IPS-18c (cell line): ENCODE data around the gene FGF8.

Experiments
- H3K4me3 ChIP-seq: 2 replicates; pipeline ENCODE4 v1.7.0; 2013; ENCODE audit warnings: low read depth, mild to moderate bottlenecking, low read length, moderate library complexity; ENCODE audit not compliant: insufficient read depth
- H3K9me3 ChIP-seq: one replicate; pipeline ENCODE4 v1.6.1; 2013; ENCODE audit warnings: mild to moderate bottlenecking, low read length, moderate library complexity; ENCODE audit not compliant: control insufficient read depth, insufficient read depth

FGF8 gene

DNA sequence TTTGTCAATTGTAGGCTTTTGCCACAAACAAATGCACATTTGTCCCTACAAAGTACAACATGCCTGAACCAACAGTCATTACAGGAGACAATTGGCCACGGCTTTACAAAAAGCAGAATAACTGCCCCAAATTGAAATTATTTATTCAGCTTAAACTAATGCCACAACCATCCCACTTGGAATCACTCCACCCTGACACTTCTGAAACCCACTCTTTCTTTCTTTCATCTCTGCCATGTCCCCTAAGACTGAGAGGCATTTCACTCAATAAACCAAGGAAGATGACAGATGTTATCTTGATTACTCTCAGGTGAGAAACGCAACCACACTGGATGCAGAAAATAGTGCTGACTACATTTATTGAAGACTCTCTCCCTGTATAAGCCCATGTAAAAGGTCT is 9.9 kb upstream of the FGF8 start:
- no peak overlapping the region for H3K4me3 ChIP-seq
- H3K9me3 ChIP-seq, result no peaks in the 10 kb centered on the region

DNA sequence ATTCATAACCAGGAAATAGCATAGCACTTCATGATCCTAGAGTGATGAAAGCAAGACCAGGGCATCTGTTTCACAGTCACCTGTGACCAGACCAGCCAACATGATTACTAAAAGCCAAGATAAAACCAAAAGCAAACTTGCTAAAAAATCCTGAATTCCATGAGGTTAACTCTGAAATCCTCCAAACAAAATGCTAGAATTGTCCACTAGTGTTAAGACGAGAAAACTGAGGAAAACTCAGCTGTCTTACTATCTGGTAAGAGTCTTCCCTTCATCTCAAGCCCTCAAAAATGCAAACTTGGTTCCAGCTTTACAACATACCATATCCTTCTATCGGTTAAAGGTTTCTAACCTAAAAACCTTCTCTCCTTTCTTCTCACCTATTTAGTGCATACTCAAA is 8.6 kb upstream of the FGF8 start:
- Histone ChIP-seq H3K4me3 (no peak overlapping the region), H3K9me3 (no peaks in the 10 kb centered on the region)

DNA sequence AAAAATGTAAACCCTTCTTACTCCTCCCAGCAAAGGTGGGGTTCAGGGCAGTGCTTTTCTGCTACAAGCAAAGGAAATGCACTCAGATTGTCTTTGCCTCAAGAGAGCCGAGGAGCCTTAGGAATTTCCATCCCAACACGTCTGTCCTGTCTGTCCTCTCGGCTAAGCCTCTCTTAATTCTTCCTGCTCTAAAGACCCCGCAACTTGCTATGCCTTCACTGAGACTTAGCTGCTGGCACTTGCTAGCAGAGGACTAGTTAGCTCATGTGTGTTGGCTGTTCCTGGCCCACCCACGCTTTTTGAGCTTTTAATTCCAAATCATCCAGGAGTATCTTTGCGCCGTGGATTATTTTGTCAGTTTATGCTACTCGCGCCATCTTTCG is 7.8 kb upstream of the FGF8 start:
- Histone ChIP-seq H3K4me3 (peak overlapping the region; percentile 90), H3K9me3 (no peaks in the 10 kb centered on the region)

DNA sequence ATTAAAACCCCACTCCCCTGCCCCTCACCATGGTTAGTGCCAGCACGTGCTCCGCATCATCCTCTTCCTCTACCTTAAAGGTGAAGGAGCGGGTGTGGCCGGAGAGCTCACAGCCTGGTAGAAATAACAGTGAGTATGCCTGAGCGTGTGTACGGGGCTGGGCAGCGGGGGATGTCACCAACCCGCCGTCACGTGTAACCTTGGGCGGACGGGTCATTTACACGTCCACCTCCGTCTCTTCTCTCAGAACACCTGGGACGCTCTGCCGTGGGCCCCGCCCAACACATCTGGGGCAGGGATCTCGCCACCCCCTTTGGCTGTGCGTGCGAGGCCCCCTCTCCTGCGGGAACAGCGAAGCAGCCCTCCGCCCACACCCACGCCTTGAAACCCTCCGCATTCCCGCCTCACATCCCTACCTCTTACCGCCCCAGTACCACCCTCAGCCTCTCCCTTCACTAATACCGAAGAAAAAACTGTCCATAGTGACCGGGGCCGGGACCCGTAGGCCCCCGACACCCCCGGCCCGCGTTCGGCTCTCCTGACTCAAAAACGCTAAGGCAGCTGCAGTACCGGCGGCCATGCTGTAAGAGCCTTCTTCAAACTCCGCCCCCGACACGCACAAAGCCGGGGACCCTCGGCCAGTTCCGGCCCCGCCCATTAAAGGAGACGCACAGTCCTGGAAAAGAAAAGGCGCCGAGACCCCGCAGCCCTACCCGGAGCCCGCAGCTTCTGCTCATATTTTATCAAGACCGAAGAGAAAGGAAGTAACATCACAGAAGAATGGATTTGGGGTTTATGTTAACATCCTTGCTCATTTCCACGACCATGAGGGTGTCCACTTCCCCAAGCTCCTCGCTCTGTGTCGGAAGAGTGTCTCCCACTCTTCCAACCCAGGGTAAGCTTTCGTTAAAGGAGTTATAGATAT is 7.2 kb upstream of the FGF8 start, which contains the start of gene NPM3:
Gene NPM3, minus strand, starts transcription at position 636 of the 925 bp plus-strand sequence. Its CDS starts 56 bp downstream, at position 580.
- peak within 1 kb of the TSS; percentile 90 for H3K4me3 ChIP-seq
- H3K9me3 ChIP-seq, result no peaks in the 10 kb centered on the region

DNA sequence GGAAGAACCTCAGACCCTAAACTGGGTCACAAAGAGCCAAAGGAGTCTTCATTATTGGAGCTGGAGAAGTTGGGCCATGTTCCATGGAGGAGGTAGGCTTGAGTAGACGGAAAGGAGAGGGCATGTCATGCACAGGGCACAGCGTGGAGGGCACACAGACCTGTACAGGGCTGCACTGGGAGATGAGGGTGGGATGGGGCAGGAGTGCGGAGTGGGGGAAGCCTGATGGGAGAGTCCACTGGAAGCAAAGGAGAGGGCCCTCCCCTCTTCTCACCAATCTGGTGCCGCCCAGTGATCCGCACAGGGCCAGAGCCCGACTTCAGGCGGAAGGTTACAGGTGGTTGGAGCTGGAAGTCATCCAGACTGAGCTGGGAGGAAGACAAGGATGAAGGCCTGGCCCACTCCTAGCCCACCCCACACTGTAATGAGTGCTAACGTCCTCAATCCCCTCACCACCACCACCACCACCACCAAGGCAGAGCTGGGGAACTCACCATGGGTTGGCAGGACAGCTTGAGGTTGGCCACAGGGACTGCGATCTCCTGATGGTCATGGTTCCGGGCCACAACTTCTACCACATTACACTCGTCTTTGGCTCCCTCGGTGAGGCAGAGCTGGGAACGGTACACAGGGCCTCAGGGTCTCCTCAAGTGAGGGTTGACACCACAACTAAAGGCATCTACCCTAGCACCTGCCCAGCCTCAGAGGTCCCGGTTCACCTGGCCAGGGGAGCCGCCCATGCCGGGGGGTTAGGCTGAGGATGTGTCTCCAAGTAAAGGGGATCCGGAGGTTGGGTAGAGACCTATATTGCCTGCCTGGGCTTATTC is 6.3 kb upstream of the FGF8 start:
- H3K9me3 ChIP-seq, result no peaks in the 10 kb centered on the region

DNA sequence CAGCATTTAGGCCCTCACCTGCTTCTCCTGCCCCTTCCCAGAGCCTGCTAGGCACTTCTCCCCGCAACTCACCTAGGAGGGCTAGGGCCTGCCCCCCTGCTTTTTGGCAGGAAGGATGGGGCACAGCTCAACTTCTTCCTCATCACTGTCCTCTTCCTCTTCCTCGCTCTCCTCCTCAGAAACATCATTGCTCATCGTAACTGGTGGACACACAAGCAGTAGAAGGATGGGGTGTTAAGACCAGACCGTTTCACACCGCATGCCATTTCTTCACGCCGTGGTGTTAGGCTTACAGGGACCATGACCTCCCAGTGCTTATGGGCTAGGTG is 5.7 kb upstream of the FGF8 start:
- no peak overlapping the region for H3K4me3 ChIP-seq
- no peaks in the 10 kb centered on the region for H3K9me3 ChIP-seq

More for the DNA sequence above, 6.3 kb upstream of the FGF8 start:
- H3K4me3 ChIP-seq, result peak overlapping the region; percentile 90

DNA sequence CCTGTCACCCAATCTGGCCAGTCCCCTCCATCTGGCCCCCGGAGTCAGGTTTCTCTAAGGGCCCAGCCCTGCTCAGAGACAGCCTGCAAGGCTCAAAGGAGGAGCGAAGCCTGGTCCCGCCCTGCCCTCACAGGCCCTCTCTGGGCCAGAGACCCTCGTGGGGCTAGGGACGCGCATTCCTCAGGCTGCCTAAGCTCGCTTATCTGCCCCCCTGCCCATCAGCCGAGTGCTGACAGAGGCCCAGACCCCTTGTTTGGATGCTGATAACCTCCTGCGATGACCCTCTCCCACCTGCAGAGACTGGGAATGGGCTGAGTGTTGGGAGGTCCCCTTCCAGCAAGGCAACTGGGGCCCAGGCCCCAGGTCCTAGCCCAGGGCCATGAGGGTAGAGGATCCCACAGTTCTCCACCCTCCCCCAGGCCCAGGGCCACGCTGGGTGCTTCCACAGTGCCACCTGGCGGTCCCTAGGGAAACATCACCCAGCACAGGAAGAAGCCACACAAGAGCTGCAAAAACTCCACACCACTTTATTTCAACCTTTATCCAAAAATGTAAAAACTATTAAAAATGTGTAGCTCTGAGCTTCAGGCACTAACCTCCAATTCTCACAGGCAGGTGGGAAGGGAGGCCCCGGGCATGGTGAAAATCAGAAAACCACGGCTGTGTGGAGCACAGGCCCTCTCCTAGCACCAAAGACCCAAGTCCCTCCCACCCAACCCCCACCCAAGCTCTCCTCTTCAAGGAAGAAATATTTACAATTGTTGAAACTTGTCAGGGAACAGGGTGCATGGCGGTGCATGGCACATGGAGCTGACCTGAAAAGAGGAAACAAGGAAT is 5.1 kb upstream of the FGF8 start:
- Histone ChIP-seq H3K9me3 (no peaks in the 10 kb centered on the region), H3K4me3 (no peak overlapping the region)

DNA sequence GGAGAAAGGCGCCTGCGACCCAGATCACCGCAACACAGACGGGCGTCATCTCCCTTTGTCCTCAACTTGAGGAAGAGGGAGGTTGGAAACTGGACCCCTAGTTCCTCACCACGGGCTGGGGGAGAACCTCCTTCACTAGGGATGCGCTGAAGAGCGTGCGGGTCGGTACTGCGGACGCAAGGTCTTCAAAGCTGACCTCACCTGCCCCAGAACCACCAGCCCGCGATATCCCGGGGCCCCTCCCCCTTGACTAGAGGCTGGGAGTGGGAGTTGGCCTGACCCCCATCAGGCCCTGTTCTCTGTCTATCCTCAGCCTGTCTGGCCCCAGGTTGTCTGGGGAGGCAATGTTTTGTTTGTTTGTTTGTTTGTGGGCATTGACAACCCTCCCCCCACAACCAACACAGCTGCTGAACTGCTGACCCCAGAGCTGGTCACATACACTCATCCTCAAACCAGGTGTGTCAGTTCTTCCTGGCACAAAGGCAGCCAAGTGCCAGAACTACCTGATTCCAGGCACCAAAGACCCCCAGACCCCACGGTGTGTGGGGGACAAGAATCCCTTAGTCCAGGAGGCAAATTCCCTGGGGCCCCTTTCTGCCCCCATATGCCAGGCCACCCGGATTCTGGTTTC is 4.4 kb upstream of the FGF8 start:
- Histone ChIP-seq H3K9me3 (no peaks in the 10 kb centered on the region), H3K4me3 (peak overlapping the region; percentile 57)

DNA sequence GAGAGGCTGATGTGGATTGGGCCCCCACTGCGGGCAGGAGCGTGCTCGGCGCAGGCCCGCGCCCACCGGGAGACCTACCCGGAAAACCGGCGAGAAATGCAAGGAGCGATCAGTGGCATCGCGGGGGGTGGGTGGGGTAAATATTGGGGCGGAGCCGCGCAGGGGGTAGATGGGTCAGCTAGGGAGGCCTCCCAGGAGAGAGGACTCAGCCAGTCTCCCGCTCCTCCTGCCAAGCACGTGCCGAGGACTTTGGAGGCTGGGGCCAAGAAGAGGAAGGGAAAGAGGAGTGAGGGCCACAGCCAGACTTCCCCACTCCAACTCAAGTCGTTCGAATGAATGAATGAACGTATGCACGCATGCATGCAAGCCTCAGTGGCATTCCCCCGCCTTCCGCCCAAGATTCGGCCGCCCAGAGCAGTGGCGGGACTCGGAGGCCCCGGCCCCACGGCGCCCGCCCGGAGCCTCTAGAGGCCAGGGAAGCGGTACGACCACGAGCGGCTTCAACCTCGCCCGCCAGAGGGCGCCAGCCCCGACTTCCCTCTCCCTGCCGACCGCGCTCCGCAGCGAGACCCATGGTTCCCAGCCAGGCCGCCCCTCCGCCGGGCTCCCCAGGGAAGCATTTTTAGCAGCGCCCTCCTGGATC is 3.8 kb upstream of the FGF8 start:
- H3K9me3 ChIP-seq, result no peaks in the 10 kb centered on the region
- H3K4me3 ChIP-seq, result peak overlapping the region; percentile 57

DNA sequence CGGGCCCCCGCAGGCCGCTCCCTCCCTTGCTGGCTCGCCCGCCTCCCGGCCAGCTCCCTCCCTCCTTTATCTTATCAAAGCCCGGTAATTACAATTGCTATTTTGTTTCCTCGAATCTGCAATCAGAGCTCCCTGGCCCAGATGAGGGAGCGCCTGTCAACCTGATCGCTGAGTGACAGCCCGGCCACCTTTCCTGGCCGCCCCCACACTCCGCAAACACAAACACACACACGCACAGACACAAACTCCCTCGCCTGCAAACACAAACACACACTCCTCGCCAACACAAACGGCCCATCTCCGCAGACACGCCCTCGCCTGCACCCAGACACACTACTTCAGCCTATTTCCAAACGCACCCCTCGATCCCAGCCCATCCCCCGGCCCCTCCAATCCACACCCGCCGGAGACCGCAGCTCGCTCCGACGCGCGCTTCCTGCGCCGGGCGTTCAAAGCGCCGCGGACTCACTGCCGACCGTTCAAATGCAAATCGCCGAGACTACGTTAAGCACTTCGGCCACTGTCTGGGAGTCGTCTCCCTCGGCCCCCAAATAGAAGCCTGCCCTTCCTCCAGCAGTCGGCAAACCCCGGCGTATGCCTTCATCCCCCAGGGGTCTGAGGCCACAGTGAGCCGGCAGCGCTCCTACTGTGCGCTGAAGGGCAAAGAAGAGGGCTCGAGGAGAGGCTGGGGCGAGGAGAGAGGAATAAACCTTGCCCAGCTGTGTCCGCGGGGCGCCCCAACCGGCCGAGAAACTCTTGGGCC is 3.0 kb upstream of the FGF8 start:
- peak overlapping the region; percentile 57 for H3K4me3 ChIP-seq

DNA sequence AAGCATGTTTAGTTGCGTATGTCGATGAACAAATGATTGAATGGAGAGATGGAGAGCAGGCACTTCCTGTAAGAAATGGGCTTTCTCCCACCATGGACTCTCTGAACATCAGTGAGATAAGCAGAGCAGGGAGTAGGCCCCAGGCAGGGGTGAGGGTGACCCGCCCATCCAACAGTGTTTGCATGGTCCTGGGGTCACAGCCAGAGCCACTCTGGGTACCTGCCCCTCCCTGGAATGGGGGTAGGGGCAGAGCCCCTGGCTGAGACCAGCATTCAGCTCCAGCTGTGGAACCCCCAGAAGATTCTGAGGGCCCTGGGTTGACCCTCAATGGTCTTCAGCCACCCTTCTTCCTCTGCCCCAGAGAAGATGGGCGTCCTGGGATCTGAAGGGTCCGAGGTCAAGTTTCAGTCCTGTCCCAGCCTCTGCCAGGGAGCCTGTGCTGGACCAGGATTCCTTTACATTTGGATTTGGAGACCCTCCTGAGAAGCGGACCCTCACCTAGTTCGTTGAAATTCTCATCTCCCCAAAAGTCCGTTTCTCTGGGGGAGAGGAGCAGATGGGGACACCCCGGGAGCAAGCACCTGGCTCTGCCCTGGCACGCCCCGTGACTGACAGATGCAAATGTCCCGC is 2.4 kb upstream of the FGF8 start:
- Histone ChIP-seq H3K4me3 (peak overlapping the region; percentile 57), H3K9me3 (no peaks in the 10 kb centered on the region)

More for the DNA sequence above, 3.0 kb upstream of the FGF8 start:
- no peaks in the 10 kb centered on the region for H3K9me3 ChIP-seq

DNA sequence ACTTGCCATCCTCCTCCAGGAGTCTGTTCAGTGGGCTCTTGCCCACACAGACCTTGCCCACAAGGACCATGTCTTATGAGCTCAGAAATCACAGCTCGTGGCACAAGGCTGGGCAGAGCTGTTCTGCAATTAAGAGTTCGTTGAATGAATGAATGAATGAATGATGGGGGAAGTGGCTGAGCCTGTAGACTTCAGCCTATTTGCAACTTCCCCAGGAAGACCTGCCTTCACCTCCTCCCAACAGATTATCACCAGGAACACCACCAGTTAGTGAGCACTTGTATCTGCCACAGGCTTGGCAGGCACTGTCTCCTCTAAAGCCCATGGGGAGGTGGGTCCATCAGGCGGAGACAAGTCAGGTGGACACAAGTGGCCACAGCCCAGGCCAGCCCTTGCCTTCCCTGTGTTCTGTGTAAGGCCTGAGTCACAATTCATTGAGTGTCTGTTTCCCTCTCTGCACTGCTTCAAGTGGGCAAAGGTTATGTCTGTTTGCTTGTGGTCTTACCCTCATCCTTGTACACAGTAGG is 1.8 kb upstream of the FGF8 start:
- peaks cover 2% of the 10 kb centered on the region for H3K9me3 ChIP-seq
- H3K4me3 ChIP-seq, result no peak overlapping the region

DNA sequence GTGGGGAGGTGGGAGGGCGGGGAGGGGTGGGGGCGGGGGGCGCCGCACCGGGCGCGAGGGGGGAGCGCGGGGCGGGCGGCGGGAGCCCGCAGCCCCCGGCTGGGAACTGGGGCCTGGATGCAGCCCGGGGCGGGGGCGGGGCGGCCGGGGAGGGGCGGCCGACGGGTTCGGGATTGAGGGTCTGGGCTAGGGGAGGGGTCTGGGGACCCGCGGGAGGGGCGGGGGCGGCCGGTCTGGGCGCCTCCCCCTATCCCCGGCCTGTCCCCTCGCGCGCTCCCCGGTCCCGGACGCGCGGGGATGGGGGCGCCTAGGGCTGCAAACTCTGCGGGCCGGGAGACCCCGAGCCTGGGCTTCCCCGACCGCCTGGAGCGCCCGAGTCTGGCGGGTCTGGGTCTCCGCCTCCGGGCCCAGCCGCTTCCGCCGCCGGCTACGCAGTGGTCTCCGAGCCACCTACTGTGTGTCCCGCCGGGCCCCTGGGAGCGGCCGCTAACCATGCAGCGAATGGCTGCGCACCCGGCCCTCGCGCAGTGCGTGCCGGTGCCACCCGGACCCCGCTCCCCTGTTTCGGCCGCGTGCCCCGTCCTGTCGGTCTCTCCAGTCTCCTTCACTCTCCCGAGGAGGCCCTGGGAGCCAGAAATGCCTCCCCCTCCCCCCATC is 375 bp upstream of the FGF8 start:
- peaks cover 2% of the 10 kb centered on the region for H3K9me3 ChIP-seq
- peak overlapping the region; percentile 31; the same call in 1 of the 2 replicates for H3K4me3 ChIP-seq

DNA sequence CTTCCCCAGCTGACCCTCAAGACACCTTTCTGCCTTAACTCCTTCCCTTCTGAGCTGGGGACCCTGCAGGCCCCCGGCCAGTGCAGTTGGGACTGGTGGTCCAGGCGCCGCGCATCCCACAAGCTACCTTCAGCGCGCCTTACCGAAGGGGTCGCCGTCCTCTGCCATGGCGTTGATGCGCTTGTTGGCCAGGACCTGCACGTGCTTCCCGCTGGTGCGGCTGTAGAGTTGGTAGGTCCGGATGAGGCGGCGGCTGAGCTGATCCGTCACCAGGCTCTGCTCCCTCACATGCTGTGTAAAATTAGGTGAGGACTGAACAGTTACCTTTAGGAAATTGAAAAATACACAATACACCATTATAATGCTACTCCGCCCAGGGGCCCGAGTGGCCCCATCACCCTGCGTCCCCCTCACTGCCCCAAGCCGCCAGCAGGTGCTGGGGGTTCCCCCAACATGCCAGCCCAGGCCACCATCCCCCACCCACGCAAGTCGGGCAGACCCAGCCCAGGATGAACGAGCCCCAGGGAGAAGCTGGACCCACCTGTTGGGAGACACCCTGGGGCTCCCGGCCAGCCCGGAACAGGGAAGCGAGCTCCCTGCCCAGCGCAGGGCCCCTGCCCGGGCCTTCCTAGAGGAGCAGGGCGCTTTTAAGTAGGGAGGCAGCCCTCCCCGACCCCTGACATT is 1.2 kb downstream of the FGF8 start:
- peak overlapping the region; percentile 38; the same call in 1 of the 2 replicates for H3K4me3 ChIP-seq
- peaks cover 2% of the 10 kb centered on the region for H3K9me3 ChIP-seq
